Stomach (tissue), 4 donors: ENCODE results near the gene MINK1.

Experiments
- CTCF ChIP-seq, 7 experiments: fragments of 450-650 bp in 4 of 7; fragments of 200-600 bp in 3 of 7; sonication (generic) in 3 of 7; IDR thresholded peaks; one replicate each; pipeline ENCODE4 v1.5.1; 2016 to 2019; ENCODE audit warnings: antibody characterized with exemption in 7 of 7, control low read depth in 2 of 7, mild to moderate bottlenecking in 1 of 7
- EP300 ChIP-seq: sonication (generic); formaldehyde crosslinking; IDR thresholded peaks from one replicate; pipeline ENCODE4 v1.6.1; 2017; ENCODE audit warnings: antibody characterized with exemption
- POLR2A ChIP-seq, 4 donors: fragments of 450-650 bp; IDR thresholded peaks; one replicate each; pipeline ENCODE4 v1.6.1; 2016; ENCODE audit warnings: antibody characterized with exemption in 4 of 4, control low read depth in 2 of 4, mild to moderate bottlenecking in 1 of 4, moderate library complexity in 1 of 4
- POLR2AphosphoS5 ChIP-seq, 3 donors: sonication (generic); formaldehyde crosslinking; IDR thresholded peaks; one replicate each; pipeline ENCODE4 v1.6.1; 2016; ENCODE audit warnings: antibody characterized with exemption in 3 of 3

- no peak for TF ChIP-seq CTCF (IDR thresholded peaks at IDR 0.05)
- no peak for TF ChIP-seq POLR2A (IDR thresholded peaks at IDR 0.05)
- no peak for TF ChIP-seq EP300
- no peak for TF ChIP-seq POLR2AphosphoS5 (IDR thresholded peaks at IDR 0.05)
These were observed 109.8 kb downstream of the MINK1 start for GRCh38 chr17:4942760-4943508.
